ENCODE measurements around the gene LEP.

GRCh38 chr7:128235471-128235870, 5.6 kb upstream of the LEP start:
- TF ChIP-seq POLR2AphosphoS5 (IDR thresholded peaks at IDR 0.05; ENCODE audit: borderline replicate concordance, low read depth, low read length): no peak
- no peak for TF ChIP-seq EZH2 (IDR thresholded peaks at IDR 0.05)

Measured in SK-N-MC (cell line).